ENCODE data around the gene JMJD6. TPM values are rescaled to one million over a fixed set of nuclear protein-coding genes. Genes with fewer than 3 reads are reported as not detected.
A peak's percentile ranks its signal among the peaks of the same experiment; 100 is the strongest.

JMJD6 gene
- 18.6 and 22.2 TPM in 2 replicates for total RNA-seq (2021; fragmentation: NEBNext Ultra II Directional; extraction: Animal tissue kit (Norgen Biotek cat#: 25700))
- polyA plus RNA-seq (2011; rRNA removed) = 8.6 and 10.6 TPM in 2 replicates
- 9.9 TPM for polyA plus RNA-seq (2011; cell fraction: cytosol; rRNA removed)
- 11.7 TPM for polyA plus RNA-seq (2011; cell fraction: nucleus; rRNA removed)
- 18.3 to 22.2 TPM (median 19.1 TPM) in 4 replicates for polyA plus RNA-seq (2012, experiment 1 of 2)
- polyA plus RNA-seq (2012, experiment 2 of 2) = 9.1 TPM
- 10.0 TPM for polyA plus RNA-seq (2013, experiment 1 of 2)
- 8.7 TPM for polyA plus RNA-seq (2013, experiment 2 of 2)
- polyA minus RNA-seq (2011; rRNA and poly(A)+ RNA removed) = 3.1 and 5.3 TPM in 2 replicates
- 5.8 TPM for polyA minus RNA-seq (2011; cell fraction: cytosol; rRNA and poly(A)+ RNA removed)
- polyA minus RNA-seq (2011; cell fraction: nucleus; rRNA and poly(A)+ RNA removed) = 6.7 TPM
- long read RNA-seq, experiment 1, partial matches to known transcripts = 1 of 5 reads
- long read RNA-seq, experiment 1, other reads (novel, unspliced or antisense) = 1 of 5 reads
- long read RNA-seq, experiment 2, transcript JMJD6-202 (6 exons, 1,603 nt) = major isoform, 18 of 23 reads
- long read RNA-seq, experiment 2, partial matches to known transcripts = 1 of 23 reads
- long read RNA-seq, experiment 2, other reads (novel, unspliced or antisense) = 3 of 23 reads

GRCh38 chr17:76726231-76726775 lies at the start of gene JMJD6:
TSS of gene JMJD6 (minus strand) at chr17:76726606. CDS start at chr17:76726475, 131 bp downstream.
- ChIA-PET CTCF (ENCODE audit: partially characterized antibody) (interaction anchor here (0.6 to 2.2 kb wide), 2 partner anchors 38 to 42 kb away, joined by 3 to 7 read pairs; no protein-coding TSS in a partner anchor), POLR2A (ENCODE audit: partially characterized antibody) (interaction anchor here (0.8 to 8.4 kb wide), 6 partner anchors 9 to 169 kb away, joined by 3 to 181 read pairs (median 4); partner anchors contain the start of genes MFSD11, MXRA7 and SRSF2)
- Histone ChIP-seq H4K8ac (ENCODE audit: extremely low read depth, insufficient read depth, low read length) (peak within 1 kb of the TSS; percentile 99; the same call in 1 of the 2 replicates), H3K79me2 (ENCODE audit: control insufficient read depth in 1 of 2, insufficient read depth in 2 of 2, low read length in 2 of 2) (peaks cover 0 to 34% of the 10 kb centered on the region in 2 experiments; a peak in 2 of 4 replicates), H3K27me3 (replicated peaks in 1 of 4; ENCODE audit: control insufficient read depth in 3 of 4, extremely low read depth in 1 of 4, insufficient read depth in 3 of 4, low read length in 3 of 4) (no peaks in the 10 kb centered on the region; a peak in 2 of 7 replicates), H2BK15ac (ENCODE audit: low read length) (no peak within 1 kb of the TSS), H3K4me1 (replicated peaks in 1 of 4; ENCODE audit: control insufficient read depth in 3 of 4, insufficient read depth in 4 of 4, low read length in 3 of 4) (peaks cover 0 to 9% (median 2%) of the 10 kb centered on the region in 4 experiments; a peak in 5 of 7 replicates), H3K18ac (ENCODE audit: extremely low read depth, low read length) (peak within 1 kb of the TSS; percentile 95), H2BK12ac (ENCODE audit: low read depth, low read length) (peak within 1 kb of the TSS; percentile 39; the same call in 1 of the 2 replicates), H3K56ac (replicated peaks; ENCODE audit: insufficient read length, low read depth, low read length) (peak within 1 kb of the TSS; percentile 86), H2BK20ac (ENCODE audit: low read length) (no peak within 1 kb of the TSS), H3K36me3 (ENCODE audit: control insufficient read depth in 2 of 4, insufficient read depth in 4 of 4, low read length in 3 of 4) (peaks cover 6 to 25% (median 16%) of the 10 kb centered on the region in 4 experiments; a peak in 6 of 8 replicates), H3K4ac (replicated peaks; ENCODE audit: insufficient read length, low read depth, low read length) (peak within 1 kb of the TSS; percentile 96), H2BK120ac (replicated peaks; ENCODE audit: low read depth, low read length) (no peak within 1 kb of the TSS), H3K9ac (replicated peaks in 1 of 4; ENCODE audit: extremely low read depth in 1 of 4, low read depth in 3 of 4, low read length in 3 of 4) (peak within 1 kb of the TSS; percentile 87 to 98 (median 96)), H2BK5ac (ENCODE audit: low read depth, low read length) (peak within 1 kb of the TSS; percentile 82), H3K27ac (ENCODE audit: low read depth, low read length) (peak within 1 kb of the TSS; percentile 97), H3K23me2 (ENCODE audit: low read depth, low read length) (peaks cover 11% of the 10 kb centered on the region), H3K14ac (ENCODE audit: insufficient read length) (no peak within 1 kb of the TSS), H2AK5ac (ENCODE audit: low read depth, low read length) (no peak within 1 kb of the TSS), H4K5ac (ENCODE audit: insufficient read length, low read depth, low read length) (peak within 1 kb of the TSS; percentile 93), H4K20me1 (replicated peaks in 1 of 2; ENCODE audit: control insufficient read depth in 1 of 2, insufficient read depth in 2 of 2, low read length in 2 of 2) (peaks cover 0 to 10% of the 10 kb centered on the region in 2 experiments), H3K4me2 (ENCODE audit: insufficient read depth in 1 of 2, low read depth in 2 of 2, low read length in 2 of 2) (peak within 1 kb of the TSS; percentile 83 to 85), H3K23ac (ENCODE audit: insufficient read length) (no peak within 1 kb of the TSS), H3K9me3 (ENCODE audit: insufficient read depth in 2 of 2, low read depth in 1 of 2, low read length in 1 of 2) (no peaks in the 10 kb centered on the region), H3K79me1 (ENCODE audit: low read depth, low read length) (peaks cover 7% of the 10 kb centered on the region), H2AFZ (ENCODE audit: low read length) (0 out of 2 replicates have a peak within 1 kb of the TSS, but pooled peaks have one; percentile 59), H4K91ac (replicated peaks; ENCODE audit: insufficient read length, low read length) (peak within 1 kb of the TSS; percentile 91), H3K4me3 (ENCODE audit: extremely low read depth in 1 of 4, insufficient read depth in 2 of 4, low read depth in 3 of 4, low read length in 4 of 4) (peak within 1 kb of the TSS; percentile 83 to 99 (median 84))
- FAIRE-seq (no peak), DNase-seq (ENCODE audit: low read depth in 1 of 2, low spot score in 2 of 2) (peak; percentile 87 to 90)
- WGBS, 2 experiments (ENCODE audit: extremely low coverage in 1 of 2, insufficient coverage in 1 of 2, insufficient read length in 1 of 2, insufficient replicate concordance in 2 of 2, low coverage in 1 of 2, low lambda C conversion rate in 2 of 2, missing lambda C conversion rate in 1 of 2) = 3% methylated on average over 33 of the region's 60 CpGs; no CpG with 5 or more reads in 1 of the 2 experiments
- TF ChIP-seq CHD2 (IDR thresholded peaks at IDR 0.05; ENCODE audit: low read length) (peak; percentile 78), TAF1 (IDR thresholded peaks at IDR 0.05; ENCODE audit: low read depth, low read length) (peak; percentile 83; the same call in 1 of the 2 replicates), SIX5 (IDR thresholded peaks at IDR 0.05; ENCODE audit: low read depth, low read length) (peak; percentile 33; the same call in 1 of the 2 replicates), KDM5A (IDR thresholded peaks at IDR 0.05; ENCODE audit: low read length) (no peak), TEAD4 (IDR thresholded peaks at IDR 0.05; ENCODE audit: low read depth, low read length) (no peak), SP1 (IDR thresholded peaks at IDR 0.05; ENCODE audit: low read depth, low read length) (peak; percentile 74; the same call in 1 of the 2 replicates), SIN3A (conservative IDR thresholded peaks at IDR 0.05 in 1 of 2, IDR thresholded peaks at IDR 0.05 in 1 of 2; ENCODE audit: low read depth in 1 of 2, low read length in 2 of 2) (peak; percentile 82 to 94; a peak in 2 of 4 replicates), BACH1 (IDR thresholded peaks at IDR 0.05; ENCODE audit: low read length) (no peak)

Data from H1 (cell line).